Duodenal mucosa (tissue), 2 donors: ENCODE results near the gene TMPRSS3.

Experiments used
- H3K27ac ChIP-seq: one replicate; pipeline ENCODE4 v1.7.0; 2013; ENCODE audit warnings: low read depth, low read length
- H3K27me3 ChIP-seq, 2 donors: one replicate each; pipeline ENCODE4 v1.7.0; 2013; ENCODE audit warnings: low read length in 2 of 2, control low read depth in 1 of 2; ENCODE audit not compliant: insufficient read depth in 2 of 2, control insufficient read depth in 1 of 2
- H3K36me3 ChIP-seq, 2 donors: one replicate each; pipeline ENCODE4 v1.7.0; 2013; ENCODE audit warnings: low read length in 2 of 2, control low read depth in 1 of 2; ENCODE audit not compliant: insufficient read depth in 2 of 2, control insufficient read depth in 1 of 2
- H3K4me1 ChIP-seq, 2 donors: one replicate each; pipeline ENCODE4 v1.7.0; 2013; ENCODE audit warnings: low read length in 2 of 2, control low read depth in 1 of 2; ENCODE audit not compliant: insufficient read depth in 2 of 2, control insufficient read depth in 1 of 2
- H3K4me3 ChIP-seq, 2 donors: one replicate each; pipeline ENCODE4 v1.7.0; 2013; ENCODE audit warnings: low read length in 2 of 2, low read depth in 1 of 2
- H3K9ac ChIP-seq, 2 donors: one replicate each; pipeline ENCODE4 v1.7.0; 2013; ENCODE audit warnings: low read length in 2 of 2, low read depth in 1 of 2
- H3K9me3 ChIP-seq, 2 donors: one replicate each; pipeline ENCODE4 v1.7.0; 2013; ENCODE audit warnings: low read length in 2 of 2, control low read depth in 1 of 2; ENCODE audit not compliant: control insufficient read depth in 1 of 2

TMPRSS3 gene

GRCh38 chr21:42391297-42391696, 4.6 kb downstream of the TMPRSS3 start:
- H3K4me3 ChIP-seq, result no peak overlapping the region
- H3K9ac ChIP-seq, result no peak overlapping the region
- H3K9me3 ChIP-seq, result no peaks in the 10 kb centered on the region
- H3K4me1 ChIP-seq, result peaks cover 33% of the 10 kb centered on the region in 2 donors
- no peaks in the 10 kb centered on the region for H3K36me3 ChIP-seq
- H3K27ac ChIP-seq, result no peak overlapping the region
- no peaks in the 10 kb centered on the region for H3K27me3 ChIP-seq

GRCh38 chr21:42390696-42391095, 5.2 kb downstream of the TMPRSS3 start:
- Histone ChIP-seq H3K4me1 (peaks cover 36 to 39% of the 10 kb centered on the region in 2 donors), H3K27me3 (no peaks in the 10 kb centered on the region), H3K27ac (no peak overlapping the region)

GRCh38 chr21:42390193-42390592, 5.7 kb downstream of the TMPRSS3 start:
- H3K4me3 ChIP-seq, result no peak overlapping the region
- no peak overlapping the region for H3K27ac ChIP-seq
- H3K9ac ChIP-seq, result no peak overlapping the region
- H3K9me3 ChIP-seq, result no peaks in the 10 kb centered on the region
- peaks cover 42 to 44% of the 10 kb centered on the region in 2 donors for H3K4me1 ChIP-seq
- no peaks in the 10 kb centered on the region for H3K27me3 ChIP-seq
- H3K36me3 ChIP-seq, result no peaks in the 10 kb centered on the region

More at GRCh38 chr21:42390696-42391095, 5.2 kb downstream of the TMPRSS3 start:
- no peaks in the 10 kb centered on the region for H3K36me3 ChIP-seq
- no peak overlapping the region for H3K9ac ChIP-seq
- H3K4me3 ChIP-seq, result no peak overlapping the region
- no peaks in the 10 kb centered on the region for H3K9me3 ChIP-seq

- peak overlapping the region; percentile 54 to 60 for H3K9ac ChIP-seq
- no peaks in the 10 kb centered on the region for H3K36me3 ChIP-seq
- H3K27me3 ChIP-seq, result no peaks in the 10 kb centered on the region
- peaks cover 47 to 51% of the 10 kb centered on the region in 2 donors for H3K4me1 ChIP-seq
- no peaks in the 10 kb centered on the region for H3K9me3 ChIP-seq
- peak overlapping the region; percentile 73 to 75 for H3K4me3 ChIP-seq
- H3K27ac ChIP-seq, result no peak overlapping the region
These were observed 6.4 kb downstream of the TMPRSS3 start for GRCh38 chr21:42389449-42389835.

GRCh38 chr21:42388740-42389448, 7.0 kb downstream of the TMPRSS3 start:
- H3K27ac ChIP-seq, result peak overlapping the region; percentile 34
- peak overlapping the region; percentile 73 to 75 for H3K4me3 ChIP-seq
- H3K36me3 ChIP-seq, result no peaks in the 10 kb centered on the region
- no peaks in the 10 kb centered on the region for H3K9me3 ChIP-seq
- no peaks in the 10 kb centered on the region for H3K27me3 ChIP-seq
- H3K9ac ChIP-seq, result peak overlapping the region; percentile 54 to 60
- H3K4me1 ChIP-seq, result peaks cover 51 to 56% of the 10 kb centered on the region in 2 donors

GRCh38 chr21:42387843-42388340, 8.0 kb downstream of the TMPRSS3 start:
- H3K9me3 ChIP-seq, result no peaks in the 10 kb centered on the region
- peaks cover 51 to 59% of the 10 kb centered on the region in 2 donors for H3K4me1 ChIP-seq
- no peaks in the 10 kb centered on the region for H3K36me3 ChIP-seq
- no peak overlapping the region for H3K9ac ChIP-seq
- no peak overlapping the region for H3K27ac ChIP-seq
- peak overlapping the region; percentile 73 to 75 for H3K4me3 ChIP-seq
- H3K27me3 ChIP-seq, result no peaks in the 10 kb centered on the region

GRCh38 chr21:42387164-42387563, 8.7 kb downstream of the TMPRSS3 start:
- H3K4me3 ChIP-seq, result no peak overlapping the region
- H3K27me3 ChIP-seq, result no peaks in the 10 kb centered on the region
- H3K9ac ChIP-seq, result no peak overlapping the region
- peaks cover 51 to 59% of the 10 kb centered on the region in 2 donors for H3K4me1 ChIP-seq
- no peak overlapping the region for H3K27ac ChIP-seq
- H3K9me3 ChIP-seq, result peaks cover 2 to 4% of the 10 kb centered on the region in 2 donors
- no peaks in the 10 kb centered on the region for H3K36me3 ChIP-seq

GRCh38 chr21:42386034-42386591, 9.7 kb downstream of the TMPRSS3 start:
- no peaks in the 10 kb centered on the region for H3K27me3 ChIP-seq
- peak overlapping the region in 1 of 2 donors; percentile 12 for H3K4me3 ChIP-seq
- peak overlapping the region; percentile 11 to 15 for H3K9ac ChIP-seq
- H3K4me1 ChIP-seq, result peaks cover 51 to 59% of the 10 kb centered on the region in 2 donors
- H3K27ac ChIP-seq, result no peak overlapping the region
- peaks cover 0 to 5% of the 10 kb centered on the region in 2 donors for H3K36me3 ChIP-seq
- H3K9me3 ChIP-seq, result peaks cover 5 to 11% of the 10 kb centered on the region in 2 donors

GRCh38 chr21:42385619-42386018, 10.2 kb downstream of the TMPRSS3 start:
- Histone ChIP-seq H3K36me3 (peaks cover 0 to 5% of the 10 kb centered on the region in 2 donors), H3K27ac (peak overlapping the region; percentile 55), H3K9me3 (peaks cover 5 to 11% of the 10 kb centered on the region in 2 donors), H3K4me1 (peaks cover 51 to 59% of the 10 kb centered on the region in 2 donors), H3K27me3 (no peaks in the 10 kb centered on the region), H3K4me3 (no peak overlapping the region), H3K9ac (peak overlapping the region in 1 of 2 donors; percentile 11)

GRCh38 chr21:42384989-42385388, 10.9 kb downstream of the TMPRSS3 start:
- H3K4me3 ChIP-seq, result no peak overlapping the region
- H3K4me1 ChIP-seq, result peaks cover 51 to 59% of the 10 kb centered on the region in 2 donors
- H3K36me3 ChIP-seq, result peaks cover 0 to 5% of the 10 kb centered on the region in 2 donors
- peaks cover 5 to 11% of the 10 kb centered on the region in 2 donors for H3K9me3 ChIP-seq
- H3K27ac ChIP-seq, result peak overlapping the region; percentile 55
- no peak overlapping the region for H3K9ac ChIP-seq
- H3K27me3 ChIP-seq, result no peaks in the 10 kb centered on the region
